NCI-H1694 (cell line): Measurements from ENCODE around the gene ENPP3.

Experiments
- DNase-seq: peaks from one replicate; lab custom pipeline; 2025; lab: John Stamatoyannopoulos, UW

Gene ENPP3

GRCh38 chr6:131642987-131643611 lies 6.0 kb downstream of the ENPP3 start:
- DNase-seq = no peak

- no peak for DNase-seq
These were observed 6.9 kb downstream of the ENPP3 start for GRCh38 chr6:131643855-131644460.

- no peak for DNase-seq
These were observed 7.8 kb downstream of the ENPP3 start for GRCh38 chr6:131644921-131645320.

- no peak for DNase-seq
These were observed 8.7 kb downstream of the ENPP3 start for GRCh38 chr6:131645846-131646245.

GRCh38 chr6:131646249-131646670 lies 9.2 kb downstream of the ENPP3 start:
- no peak for DNase-seq

GRCh38 chr6:131651782-131652181 lies 14.7 kb downstream of the ENPP3 start:
- DNase-seq = no peak

GRCh38 chr6:131652472-131652871 lies 15.4 kb downstream of the ENPP3 start:
- DNase-seq = no peak

GRCh38 chr6:131654326-131654725 lies 17.2 kb downstream of the ENPP3 start:
- DNase-seq = no peak

GRCh38 chr6:131655387-131655786 lies 18.3 kb downstream of the ENPP3 start:
- DNase-seq = no peak

- no peak for DNase-seq
These were observed 18.8 kb downstream of the ENPP3 start for GRCh38 chr6:131655951-131656350.

GRCh38 chr6:131656667-131657066 lies 19.6 kb downstream of the ENPP3 start:
- no peak for DNase-seq

GRCh38 chr6:131657222-131657621 lies 20.1 kb downstream of the ENPP3 start:
- DNase-seq = no peak

- no peak for DNase-seq
These were observed 20.6 kb downstream of the ENPP3 start for GRCh38 chr6:131657630-131658111.

GRCh38 chr6:131658287-131658686 lies 21.2 kb downstream of the ENPP3 start:
- no peak for DNase-seq

GRCh38 chr6:131660195-131660594 lies 23.1 kb downstream of the ENPP3 start:
- no peak for DNase-seq

- no peak for DNase-seq
These were observed 26.6 kb downstream of the ENPP3 start for GRCh38 chr6:131663578-131664165.

GRCh38 chr6:131669891-131670290 lies 32.8 kb downstream of the ENPP3 start:
- DNase-seq = no peak

GRCh38 chr6:131673184-131673583 lies 36.1 kb downstream of the ENPP3 start:
- DNase-seq = no peak

- no peak for DNase-seq
These were observed 41.3 kb downstream of the ENPP3 start for GRCh38 chr6:131678442-131678841.

GRCh38 chr6:131680868-131681267 lies 43.8 kb downstream of the ENPP3 start:
- no peak for DNase-seq

- no peak for DNase-seq
These were observed 44.5 kb downstream of the ENPP3 start for GRCh38 chr6:131681585-131681984.

- no peak for DNase-seq
These were observed 45.3 kb downstream of the ENPP3 start for GRCh38 chr6:131682442-131682841.

- no peak for DNase-seq
These were observed 46.4 kb downstream of the ENPP3 start for GRCh38 chr6:131683479-131683878.
